LNCaP clone FGC (cell line): ENCODE results near the gene MGAT5.

Experiments
- DNase-seq: peaks from one replicate; pipeline ENCODE4 v3.0.0-alpha.2; 2011; ENCODE audit warnings: low read depth
- H3K4me3 ChIP-seq: 2 replicates; pipeline ENCODE4 v1.5.1; 2011; ENCODE audit warnings: mild to moderate bottlenecking, low read depth, low read length, control low read depth
- TF ChIP-seq, protein P1 (sequence below): IDR thresholded peaks from 2 replicates; pipeline ENCODE4 v1.5.1; 2012; ENCODE audit warnings: mild to moderate bottlenecking; ENCODE audit not compliant: control insufficient read depth, insufficient read depth; ENCODE audit errors: extremely low read depth

Gene MGAT5

DNA sequence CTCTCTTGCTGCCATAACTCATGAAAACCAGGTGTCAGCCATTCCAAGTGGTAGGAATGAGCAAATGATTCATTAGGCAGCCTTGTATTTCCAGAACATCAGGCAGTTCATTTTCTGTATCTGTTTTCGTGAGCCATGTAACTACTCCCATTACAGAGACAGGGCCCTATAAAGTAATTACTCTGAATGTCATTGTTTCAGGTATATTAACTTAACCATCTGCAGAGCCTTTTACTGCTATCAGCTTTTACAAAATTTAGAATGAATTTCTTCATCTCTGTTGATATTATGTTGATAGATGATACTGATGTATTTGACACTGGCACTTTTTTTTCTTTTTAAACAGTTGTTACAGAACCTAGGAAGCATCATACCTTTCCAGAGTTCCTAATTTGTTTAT, 69.9 kb downstream of the MGAT5 start:
- no peak for DNase-seq
- TF ChIP-seq, protein P1, sequence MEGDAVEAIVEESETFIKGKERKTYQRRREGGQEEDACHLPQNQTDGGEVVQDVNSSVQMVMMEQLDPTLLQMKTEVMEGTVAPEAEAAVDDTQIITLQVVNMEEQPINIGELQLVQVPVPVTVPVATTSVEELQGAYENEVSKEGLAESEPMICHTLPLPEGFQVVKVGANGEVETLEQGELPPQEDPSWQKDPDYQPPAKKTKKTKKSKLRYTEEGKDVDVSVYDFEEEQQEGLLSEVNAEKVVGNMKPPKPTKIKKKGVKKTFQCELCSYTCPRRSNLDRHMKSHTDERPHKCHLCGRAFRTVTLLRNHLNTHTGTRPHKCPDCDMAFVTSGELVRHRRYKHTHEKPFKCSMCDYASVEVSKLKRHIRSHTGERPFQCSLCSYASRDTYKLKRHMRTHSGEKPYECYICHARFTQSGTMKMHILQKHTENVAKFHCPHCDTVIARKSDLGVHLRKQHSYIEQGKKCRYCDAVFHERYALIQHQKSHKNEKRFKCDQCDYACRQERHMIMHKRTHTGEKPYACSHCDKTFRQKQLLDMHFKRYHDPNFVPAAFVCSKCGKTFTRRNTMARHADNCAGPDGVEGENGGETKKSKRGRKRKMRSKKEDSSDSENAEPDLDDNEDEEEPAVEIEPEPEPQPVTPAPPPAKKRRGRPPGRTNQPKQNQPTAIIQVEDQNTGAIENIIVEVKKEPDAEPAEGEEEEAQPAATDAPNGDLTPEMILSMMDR, result no peak
- H3K4me3 ChIP-seq, result no peak overlapping the region

GRCh38 chr2:134324430-134324829, 70.6 kb downstream of the MGAT5 start:
- no peak for DNase-seq
- H3K4me3 ChIP-seq, result no peak overlapping the region
- TF ChIP-seq, protein P1, result no peak

- DNase-seq, result no peak
- TF ChIP-seq, protein P1, result no peak
- H3K4me3 ChIP-seq, result no peak overlapping the region
These were observed 71.1 kb downstream of the MGAT5 start for GRCh38 chr2:134324947-134325346.

DNA sequence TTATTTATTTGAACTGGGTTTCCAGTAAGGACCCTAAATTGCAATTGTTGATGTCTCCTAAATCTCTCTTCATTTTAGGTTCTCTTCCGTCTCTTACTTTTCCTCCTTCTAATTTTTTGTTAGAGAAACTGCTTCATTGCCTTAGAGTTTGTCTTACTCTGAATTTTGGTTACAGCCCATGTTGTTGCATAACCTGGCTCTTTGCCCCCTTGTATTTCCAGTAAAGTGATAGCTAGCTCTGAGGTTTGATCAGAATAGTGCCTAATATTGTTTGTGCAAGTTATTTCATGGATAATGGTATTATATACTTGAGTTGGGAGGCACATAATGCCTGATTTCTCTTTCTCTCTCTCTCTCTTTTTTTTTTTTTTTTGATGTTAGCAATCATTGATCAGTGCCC, 71.8 kb downstream of the MGAT5 start:
- TF ChIP-seq, protein P1, result no peak
- no peak overlapping the region for H3K4me3 ChIP-seq
- DNase-seq, result no peak

GRCh38 chr2:134327367-134327766, 73.5 kb downstream of the MGAT5 start:
- H3K4me3 ChIP-seq, result no peak overlapping the region
- DNase-seq, result no peak
- TF ChIP-seq, protein P1, result no peak

DNA sequence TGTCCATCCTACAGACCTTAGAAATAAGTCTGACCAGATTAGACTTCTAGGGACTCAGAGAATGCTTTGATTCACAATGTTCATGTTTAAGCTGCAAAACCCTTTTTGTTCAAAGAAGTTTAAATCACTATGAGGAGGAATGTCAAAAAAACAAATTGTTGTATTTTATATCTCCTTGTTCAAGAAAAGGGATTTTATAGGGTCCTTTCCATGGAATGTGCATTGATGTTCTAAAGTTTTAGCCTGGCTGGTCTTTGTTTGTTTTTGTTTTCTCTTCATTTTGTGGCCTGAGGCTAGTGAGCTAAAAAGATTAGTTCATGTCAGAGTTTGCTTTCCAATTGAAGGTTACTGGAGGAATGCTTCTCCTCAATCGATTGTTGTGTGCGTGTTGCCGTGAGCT, 77.2 kb downstream of the MGAT5 start:
- TF ChIP-seq, protein P1, result no peak
- DNase-seq, result no peak
- no peak overlapping the region for H3K4me3 ChIP-seq

DNA sequence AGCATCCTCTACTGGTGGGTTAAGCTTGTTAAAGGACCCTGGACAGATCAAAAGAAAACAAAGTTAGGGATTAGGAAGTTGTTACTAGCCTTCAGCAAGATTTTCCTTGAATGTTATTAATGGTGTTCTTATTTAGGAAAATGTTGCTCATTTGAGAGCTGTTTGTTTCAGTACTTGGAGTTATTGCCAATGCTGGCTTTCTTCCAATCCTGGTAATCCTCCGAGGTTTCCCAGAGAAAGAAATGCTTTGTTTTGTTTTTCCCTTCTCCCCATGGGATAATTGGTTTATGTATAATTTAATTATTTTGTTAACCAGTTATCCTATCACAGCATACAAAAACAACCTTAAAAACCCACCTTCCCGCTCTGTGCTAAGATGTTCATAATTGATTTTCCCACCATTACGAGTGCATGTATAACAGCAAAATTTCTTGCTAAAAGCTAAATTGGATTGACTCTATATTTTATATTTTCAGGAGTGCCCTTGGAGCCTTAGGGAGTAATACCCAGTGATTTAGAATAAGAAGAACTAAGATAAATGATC, 79.8 kb downstream of the MGAT5 start:
- TF ChIP-seq, protein P1, result no peak
- DNase-seq, result no peak
- no peak overlapping the region for H3K4me3 ChIP-seq
